CD4-positive, alpha-beta T cell (primary cell): ENCODE data around the gene ST6GAL1. TPM values are rescaled to one million over a fixed set of nuclear protein-coding genes. Genes with fewer than 3 reads are reported as not detected.

ENCODE experiments used
- ATAC-seq: fragments of 200-7000 bp; cut with Tn5 transposase; one replicate; pipeline ENCODE4 v1.10.0; 2022; ENCODE audit warnings: mild to moderate bottlenecking; ENCODE audit not compliant: poor library complexity
- CTCF ChIA-PET: fragments of 350-600 bp; sonication (Branson Sonifier 250); formaldehyde crosslinking; loops from one replicate; lab custom pipeline; 2021; ENCODE audit warnings: antibody characterized with exemption, inconsistent platforms; lab: Charles Lee
- POLR2A ChIA-PET: fragments of 350-600 bp; sonication (Branson Sonifier 250); formaldehyde crosslinking; loops from one replicate; lab custom pipeline; 2021; ENCODE audit warnings: antibody characterized with exemption, inconsistent platforms; lab: Charles Lee
- DNase-seq, 14 experiments: peaks; one replicate each; pipeline ENCODE4 v3.0.0-alpha.2; 2013 to 2020; ENCODE audit warnings: mixed read lengths in 2 of 14
- H3K27ac ChIP-seq, 2 donors: one replicate each; pipeline versions ENCODE4 v1.5.1 to v1.7.0; 2013; ENCODE audit warnings: low read length in 2 of 2, low read depth in 1 of 2, mild to moderate bottlenecking in 1 of 2
- H3K27me3 ChIP-seq, 2 experiments: 1 replicate in 1 of 2; 2 replicates in 1 of 2; pipeline versions ENCODE4 v1.6.1 to v1.7.0; 2013; ENCODE audit warnings: low read length in 2 of 2, control low read depth in 1 of 2, mild to moderate bottlenecking in 1 of 2, moderate library complexity in 1 of 2; ENCODE audit not compliant: insufficient read depth in 2 of 2, control insufficient read depth in 1 of 2
- H3K36me3 ChIP-seq: one replicate; pipeline ENCODE4 v1.6.1; 2013; ENCODE audit warnings: low read length, control low read depth; ENCODE audit not compliant: insufficient read depth
- H3K4me1 ChIP-seq: one replicate; pipeline ENCODE4 v1.6.1; 2013; ENCODE audit warnings: low read length, control low read depth; ENCODE audit not compliant: insufficient read depth
- H3K4me3 ChIP-seq: one replicate; pipeline ENCODE4 v1.5.1; 2013; ENCODE audit warnings: mild to moderate bottlenecking, low read length, moderate library complexity
- H3K9me3 ChIP-seq, 2 experiments: 1 replicate in 1 of 2; 2 replicates in 1 of 2; pipeline versions ENCODE4 v1.6.1 to v1.7.0; 2013; ENCODE audit warnings: low read length in 2 of 2, mild to moderate bottlenecking in 2 of 2, control low read depth in 1 of 2, moderate library complexity in 1 of 2; ENCODE audit not compliant: control insufficient read depth in 1 of 2, insufficient read depth in 1 of 2
- H3K27ac Mint-ChIP-seq: one replicate; pipeline ENCODE4 v1.8.0; 2020; ENCODE audit warnings: mixed read lengths
- H3K27me3 Mint-ChIP-seq: one replicate; pipeline ENCODE4 v1.8.0; 2021; ENCODE audit warnings: mixed read lengths
- H3K36me3 Mint-ChIP-seq: one replicate; pipeline ENCODE4 v1.8.0; 2021; ENCODE audit warnings: low read depth, mixed read lengths
- H3K4me1 Mint-ChIP-seq: one replicate; pipeline ENCODE4 v1.8.0; 2021; ENCODE audit warnings: low read depth, mixed read lengths
- H3K4me3 Mint-ChIP-seq: one replicate; pipeline ENCODE4 v1.8.0; 2020; ENCODE audit warnings: mild to moderate bottlenecking, mixed read lengths
- H3K9me3 Mint-ChIP-seq: one replicate; pipeline ENCODE4 v1.8.0; 2020; ENCODE audit warnings: mixed read lengths
- intact Hi-C, 2 experiments: fragments of 100-400 bp; cut with DNase I in 1 of 2; cut with micrococcal nuclease in 1 of 2; formaldehyde crosslinking; loops; one replicate each; pipeline versions ENCODE4 v1.15.1 to v1.9.0; 2023 to 2025; cut with DNase I, micrococcal nuclease
- total RNA-seq, 174 experiments: library from RNA in 2 of 174; stranded (reverse) in 2 of 174; gene quantifications; one replicate each; pipeline ENCODE4 v1.2.3 and lab custom pipeline; 2021 to 2026
- TF ChIP-seq, protein P1 (sequence below): fragments of 200-600 bp; IDR thresholded peaks from one replicate; pipeline ENCODE4 v1.8.0; 2022; ENCODE audit warnings: antibody characterized with exemption, mild to moderate bottlenecking

The ST6GAL1 gene
- total RNA-seq, 2 experiments from 2014 or later = 27.6 to 29.1 TPM

DNA sequence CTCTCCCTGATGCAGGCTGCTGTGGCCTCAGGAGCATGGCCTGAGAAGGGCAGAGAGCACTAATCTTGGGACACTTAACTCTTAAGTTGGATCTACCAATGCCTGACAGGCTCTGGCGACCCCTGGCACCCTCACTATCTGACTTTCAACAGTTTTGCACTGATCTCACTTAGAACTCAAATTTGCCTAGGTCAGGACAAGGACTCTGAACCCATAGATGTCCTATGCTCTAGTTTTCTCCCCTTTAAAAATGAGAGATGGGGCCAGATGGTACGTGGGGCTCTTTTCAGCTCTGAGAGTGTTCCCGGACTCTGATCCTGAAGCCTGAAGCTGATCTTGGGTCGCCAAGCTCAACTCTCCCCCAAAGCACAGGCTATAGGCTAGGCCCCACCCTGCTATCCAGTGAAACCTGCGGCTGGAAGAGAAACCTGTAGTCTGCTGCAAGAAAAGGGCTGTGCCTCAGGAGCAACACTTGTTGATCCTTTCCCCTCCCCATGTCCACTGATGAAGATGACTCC lies 143.3 kb downstream of the ST6GAL1 start:
- Histone ChIP-seq H3K27ac (no peak overlapping the region), H3K27me3 (no peaks in the 10 kb centered on the region), H3K36me3 (peaks cover 94% of the 10 kb centered on the region), H3K4me1 (peaks cover 11% of the 10 kb centered on the region), H3K4me3 (no peak overlapping the region), H3K9me3 (no peaks in the 10 kb centered on the region)
- intact Hi-C loops = no loop called here
- CTCF ChIA-PET = no interaction called here
- peaks cover 30% of the 10 kb centered on the region for H3K4me1 Mint-ChIP-seq
- POLR2A ChIA-PET = no interaction called here
- H3K36me3 Mint-ChIP-seq = peaks cover 97% of the 10 kb centered on the region
- H3K27me3 Mint-ChIP-seq = no peaks in the 10 kb centered on the region
- no peak for DNase-seq
- no peak overlapping the region for H3K4me3 Mint-ChIP-seq
- ATAC-seq = no peak
- no peaks in the 10 kb centered on the region for H3K9me3 Mint-ChIP-seq
- TF ChIP-seq, protein P1, sequence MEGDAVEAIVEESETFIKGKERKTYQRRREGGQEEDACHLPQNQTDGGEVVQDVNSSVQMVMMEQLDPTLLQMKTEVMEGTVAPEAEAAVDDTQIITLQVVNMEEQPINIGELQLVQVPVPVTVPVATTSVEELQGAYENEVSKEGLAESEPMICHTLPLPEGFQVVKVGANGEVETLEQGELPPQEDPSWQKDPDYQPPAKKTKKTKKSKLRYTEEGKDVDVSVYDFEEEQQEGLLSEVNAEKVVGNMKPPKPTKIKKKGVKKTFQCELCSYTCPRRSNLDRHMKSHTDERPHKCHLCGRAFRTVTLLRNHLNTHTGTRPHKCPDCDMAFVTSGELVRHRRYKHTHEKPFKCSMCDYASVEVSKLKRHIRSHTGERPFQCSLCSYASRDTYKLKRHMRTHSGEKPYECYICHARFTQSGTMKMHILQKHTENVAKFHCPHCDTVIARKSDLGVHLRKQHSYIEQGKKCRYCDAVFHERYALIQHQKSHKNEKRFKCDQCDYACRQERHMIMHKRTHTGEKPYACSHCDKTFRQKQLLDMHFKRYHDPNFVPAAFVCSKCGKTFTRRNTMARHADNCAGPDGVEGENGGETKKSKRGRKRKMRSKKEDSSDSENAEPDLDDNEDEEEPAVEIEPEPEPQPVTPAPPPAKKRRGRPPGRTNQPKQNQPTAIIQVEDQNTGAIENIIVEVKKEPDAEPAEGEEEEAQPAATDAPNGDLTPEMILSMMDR = no peak
- H3K27ac Mint-ChIP-seq = peak overlapping the region; percentile 31

DNA sequence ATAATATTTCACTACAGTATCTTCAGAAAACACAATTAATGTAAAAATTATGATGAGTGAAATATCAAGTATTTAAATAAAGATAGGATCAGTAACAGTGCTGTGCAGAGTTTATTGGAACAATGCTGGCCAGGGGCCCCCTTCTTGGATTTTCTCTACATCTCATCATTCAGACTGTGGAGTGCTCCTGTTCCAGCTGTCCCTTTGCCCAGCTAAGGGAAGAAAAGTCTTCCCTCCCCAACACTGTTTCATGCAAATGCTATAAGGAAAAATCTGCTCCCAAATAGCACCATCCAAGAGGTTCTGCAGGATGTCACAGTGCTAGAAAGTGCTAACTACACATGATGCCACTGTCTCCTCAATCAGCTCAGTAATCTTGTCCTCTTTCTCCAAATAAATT lies 144.5 kb downstream of the ST6GAL1 start:
- Histone ChIP-seq H3K27ac (peak overlapping the region in 1 of 2 donors; percentile 27), H3K36me3 (peaks cover 90% of the 10 kb centered on the region), H3K4me1 (peaks cover 7% of the 10 kb centered on the region), H3K4me3 (no peak overlapping the region), H3K9me3 (no peaks in the 10 kb centered on the region), H3K27me3 (no peaks in the 10 kb centered on the region)
- H3K4me3 Mint-ChIP-seq = no peak overlapping the region
- ChIA-PET POLR2A (interaction anchor here (1.0 kb wide), 1 partner anchor 23 kb away, joined by 3 read pairs; no protein-coding TSS in a partner anchor), CTCF (no interaction called here)
- TF ChIP-seq, protein P1 = no peak
- DNase-seq (no peak), ATAC-seq (no peak)
- intact Hi-C loops = no loop called here
- peaks cover 19% of the 10 kb centered on the region for H3K4me1 Mint-ChIP-seq
- H3K27me3 Mint-ChIP-seq = no peaks in the 10 kb centered on the region
- peaks cover 94% of the 10 kb centered on the region for H3K36me3 Mint-ChIP-seq
- no peaks in the 10 kb centered on the region for H3K9me3 Mint-ChIP-seq
- peak overlapping the region; percentile 31 for H3K27ac Mint-ChIP-seq

- DNase-seq = no peak
- no peaks in the 10 kb centered on the region for H3K9me3 ChIP-seq
- peak overlapping the region in 1 of 2 donors; percentile 22 for H3K27ac ChIP-seq
- ChIA-PET CTCF (no interaction called here), POLR2A (no interaction called here)
- H3K27me3 Mint-ChIP-seq = no peaks in the 10 kb centered on the region
- H3K27me3 ChIP-seq = no peaks in the 10 kb centered on the region
- ATAC-seq = no peak
- H3K9me3 Mint-ChIP-seq = no peaks in the 10 kb centered on the region
- no peak overlapping the region for H3K4me3 Mint-ChIP-seq
- H3K4me1 Mint-ChIP-seq = peaks cover 17% of the 10 kb centered on the region
- H3K4me1 ChIP-seq = peaks cover 7% of the 10 kb centered on the region
- TF ChIP-seq, protein P1 = no peak
- H3K36me3 Mint-ChIP-seq = peaks cover 84% of the 10 kb centered on the region
- H3K36me3 ChIP-seq = peaks cover 79% of the 10 kb centered on the region
- no peak overlapping the region for H3K4me3 ChIP-seq
- H3K27ac Mint-ChIP-seq = peak overlapping the region; percentile 49
- intact Hi-C loops = no loop called here
These were observed 146.0 kb downstream of the ST6GAL1 start for GRCh38 chr3:187076297-187076696.
